Measurements from ENCODE around the gene NELFA.

The NELFA gene

DNA sequence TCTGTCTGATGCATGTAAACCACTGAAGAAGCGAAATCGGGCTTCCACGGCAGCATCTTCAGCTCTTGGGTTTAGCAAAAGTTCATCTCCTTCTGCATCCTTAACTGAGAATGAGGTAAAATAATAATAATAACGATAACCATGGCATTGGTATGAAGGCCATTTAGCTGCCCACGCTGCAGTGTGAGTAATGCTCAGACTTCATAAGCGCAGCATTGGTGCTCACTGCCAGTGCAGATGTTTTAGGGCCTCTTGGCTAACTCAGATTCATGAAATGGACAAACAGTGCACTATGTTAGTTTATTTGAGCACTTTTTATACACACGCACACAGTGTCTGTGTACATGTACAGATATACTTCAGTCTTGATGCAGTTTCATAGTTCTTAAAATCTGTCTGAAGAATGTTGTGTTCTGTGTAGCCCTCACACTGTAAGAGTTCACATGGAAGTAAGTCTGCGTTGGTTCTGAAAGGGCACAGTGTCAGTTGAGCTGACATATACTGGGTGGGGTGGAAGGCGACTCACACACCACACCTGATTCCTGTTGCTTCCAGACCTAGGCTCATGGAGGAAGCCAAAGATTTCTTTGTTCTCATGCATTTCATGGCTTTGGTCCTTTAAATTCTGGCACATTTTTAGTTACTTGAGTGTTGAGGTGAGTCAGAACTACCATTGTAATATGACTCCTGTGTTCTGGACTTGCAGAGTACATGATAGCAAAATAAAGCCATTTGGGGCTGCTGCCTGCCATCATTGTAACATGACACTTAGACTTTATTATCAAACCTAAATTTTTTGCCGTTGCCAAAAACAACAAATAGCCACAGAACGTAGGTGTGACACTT is 68.9 kb downstream of the NELFA start:
- H3K4me1 ChIP-seq (ENCODE audit: control insufficient read depth, insufficient read depth, low read length) = peaks cover 6% of the 10 kb centered on the region
- H3K4me3 ChIP-seq (ENCODE audit: low read depth, low read length) = no peak overlapping the region
- peaks cover 4 to 82% of the 10 kb centered on the region in 2 experiments; a peak in 2 of 3 replicates for H3K36me3 ChIP-seq (ENCODE audit: control insufficient read depth in 2 of 2, insufficient read depth in 1 of 2, low read length in 2 of 2)
- ChIA-PET POLR2A (no interaction called here), CTCF (no interaction called here)
- H3K9me3 ChIP-seq (ENCODE audit: control insufficient read depth, insufficient read depth, low read depth, low read length) = no peaks in the 10 kb centered on the region
- peak overlapping the region; percentile 7; the same call in 1 of the 2 replicates for H3K27ac ChIP-seq (ENCODE audit: extremely low read depth, low read depth, low read length)
- TF ChIP-seq ZEB2 (tag by site-specific recombination; IDR thresholded peaks at IDR 0.05) (0 out of 2 replicates have a peak, but pooled peaks have one; percentile 39), SCRT2 (tag by site-specific recombination; IDR thresholded peaks at IDR 0.05) (peak; percentile 67), ZNF274 (IDR thresholded peaks at IDR 0.05; ENCODE audit: low read length) (no peak), ZNF274 (tag by site-specific recombination; IDR thresholded peaks at IDR 0.05; ENCODE audit: borderline replicate concordance) (no peak), PRDM6 (tag by site-specific recombination; IDR thresholded peaks at IDR 0.05) (peak; percentile 80), KLF8 (tag by site-specific recombination; IDR thresholded peaks at IDR 0.05) (peak; percentile 64), PRDM2 (tag by site-specific recombination; IDR thresholded peaks at IDR 0.05; ENCODE audit: borderline replicate concordance) (no peak), ZNF600 (tag by site-specific recombination; IDR thresholded peaks at IDR 0.05) (peak; percentile 99), ZNF660 (tag by site-specific recombination; IDR thresholded peaks at IDR 0.05) (peak; percentile 59), ZNF354C (tag by site-specific recombination; IDR thresholded peaks at IDR 0.05; ENCODE audit: borderline replicate concordance, low read depth) (no peak), ZNF629 (tag by site-specific recombination; IDR thresholded peaks at IDR 0.05) (peak; percentile 48; the same call in 1 of the 2 replicates), OSR2 (tag by site-specific recombination; IDR thresholded peaks at IDR 0.05) (peak; percentile 42; the same call in 1 of the 2 replicates), ZNF335 (tag by site-specific recombination; conservative IDR thresholded peaks at IDR 0.05) (no peak), ZNF558 (tag by site-specific recombination; IDR thresholded peaks at IDR 0.05) (peak; percentile 42; the same call in 1 of the 2 replicates), ZNF132 (tag by site-specific recombination; IDR thresholded peaks at IDR 0.05; ENCODE audit: borderline replicate concordance) (no peak), KLF7 (tag by site-specific recombination; IDR thresholded peaks at IDR 0.05; ENCODE audit: borderline replicate concordance) (no peak), ZNF394 (tag by site-specific recombination; IDR thresholded peaks at IDR 0.05; ENCODE audit: borderline replicate concordance) (peak; percentile 11; the same call in 1 of the 2 replicates), HIC1 (tag by site-specific recombination; IDR thresholded peaks at IDR 0.05) (peak; percentile 51; the same call in 1 of the 2 replicates), KLF10 (tag by site-specific recombination; IDR thresholded peaks at IDR 0.05) (peak; percentile 60; the same call in 1 of the 2 replicates), ZNF16 (tag by site-specific recombination; IDR thresholded peaks at IDR 0.05; ENCODE audit: low read depth) (no peak), ZXDB (tag by site-specific recombination; IDR thresholded peaks at IDR 0.05) (peak; percentile 63), KLF9 (tag by site-specific recombination; IDR thresholded peaks at IDR 0.05; ENCODE audit: low read depth) (0 out of 2 replicates have a peak, but pooled peaks have one; percentile 23)
- TF ChIP-seq, protein P1, sequence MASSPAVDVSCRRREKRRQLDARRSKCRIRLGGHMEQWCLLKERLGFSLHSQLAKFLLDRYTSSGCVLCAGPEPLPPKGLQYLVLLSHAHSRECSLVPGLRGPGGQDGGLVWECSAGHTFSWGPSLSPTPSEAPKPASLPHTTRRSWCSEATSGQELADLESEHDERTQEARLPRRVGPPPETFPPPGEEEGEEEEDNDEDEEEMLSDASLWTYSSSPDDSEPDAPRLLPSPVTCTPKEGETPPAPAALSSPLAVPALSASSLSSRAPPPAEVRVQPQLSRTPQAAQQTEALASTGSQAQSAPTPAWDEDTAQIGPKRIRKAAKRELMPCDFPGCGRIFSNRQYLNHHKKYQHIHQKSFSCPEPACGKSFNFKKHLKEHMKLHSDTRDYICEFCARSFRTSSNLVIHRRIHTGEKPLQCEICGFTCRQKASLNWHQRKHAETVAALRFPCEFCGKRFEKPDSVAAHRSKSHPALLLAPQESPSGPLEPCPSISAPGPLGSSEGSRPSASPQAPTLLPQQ (tag by site-specific recombination; IDR thresholded peaks at IDR 0.05) = 0 out of 2 replicates have a peak, but pooled peaks have one; percentile 37
- TF ChIP-seq, protein P2, sequence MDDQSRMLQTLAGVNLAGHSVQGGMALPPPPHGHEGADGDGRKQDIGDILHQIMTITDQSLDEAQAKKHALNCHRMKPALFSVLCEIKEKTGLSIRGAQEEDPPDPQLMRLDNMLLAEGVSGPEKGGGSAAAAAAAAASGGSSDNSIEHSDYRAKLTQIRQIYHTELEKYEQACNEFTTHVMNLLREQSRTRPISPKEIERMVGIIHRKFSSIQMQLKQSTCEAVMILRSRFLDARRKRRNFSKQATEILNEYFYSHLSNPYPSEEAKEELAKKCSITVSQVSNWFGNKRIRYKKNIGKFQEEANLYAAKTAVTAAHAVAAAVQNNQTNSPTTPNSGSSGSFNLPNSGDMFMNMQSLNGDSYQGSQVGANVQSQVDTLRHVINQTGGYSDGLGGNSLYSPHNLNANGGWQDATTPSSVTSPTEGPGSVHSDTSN (CRISPR knock-in tag; IDR thresholded peaks at IDR 0.05) = no peak

Data from HEK293 (cell line).